C4-2B (cell line): ENCODE measurements around the gene ERBB3.

Source experiments
- ZFX ChIP-seq: fragments of 450-650 bp; IDR thresholded peaks from 2 replicates; pipeline ENCODE4 v1.6.1; 2017
- TF ChIP-seq, protein P1 (sequence below): fragments of 450-650 bp; conservative IDR thresholded peaks from 2 replicates; pipeline ENCODE4 v1.5.1; 2017; ENCODE audit warnings: mild to moderate bottlenecking

GRCh38 chr12:56084958-56085543 lies 5.1 kb downstream of the ERBB3 start:
- TF ChIP-seq, protein P1, sequence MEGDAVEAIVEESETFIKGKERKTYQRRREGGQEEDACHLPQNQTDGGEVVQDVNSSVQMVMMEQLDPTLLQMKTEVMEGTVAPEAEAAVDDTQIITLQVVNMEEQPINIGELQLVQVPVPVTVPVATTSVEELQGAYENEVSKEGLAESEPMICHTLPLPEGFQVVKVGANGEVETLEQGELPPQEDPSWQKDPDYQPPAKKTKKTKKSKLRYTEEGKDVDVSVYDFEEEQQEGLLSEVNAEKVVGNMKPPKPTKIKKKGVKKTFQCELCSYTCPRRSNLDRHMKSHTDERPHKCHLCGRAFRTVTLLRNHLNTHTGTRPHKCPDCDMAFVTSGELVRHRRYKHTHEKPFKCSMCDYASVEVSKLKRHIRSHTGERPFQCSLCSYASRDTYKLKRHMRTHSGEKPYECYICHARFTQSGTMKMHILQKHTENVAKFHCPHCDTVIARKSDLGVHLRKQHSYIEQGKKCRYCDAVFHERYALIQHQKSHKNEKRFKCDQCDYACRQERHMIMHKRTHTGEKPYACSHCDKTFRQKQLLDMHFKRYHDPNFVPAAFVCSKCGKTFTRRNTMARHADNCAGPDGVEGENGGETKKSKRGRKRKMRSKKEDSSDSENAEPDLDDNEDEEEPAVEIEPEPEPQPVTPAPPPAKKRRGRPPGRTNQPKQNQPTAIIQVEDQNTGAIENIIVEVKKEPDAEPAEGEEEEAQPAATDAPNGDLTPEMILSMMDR = peak; percentile 47
- no peak for TF ChIP-seq ZFX
